ENCODE measurements around the gene HELLS.

GRCh38 chr10:94602729-94603515, 57.3 kb downstream of the HELLS start:
- no peak for TF ChIP-seq CTCF (IDR thresholded peaks at IDR 0.05; ENCODE audit: poor library complexity)
- TF ChIP-seq EZH2 (IDR thresholded peaks at IDR 0.05; ENCODE audit: borderline replicate concordance): no peak
